ENCODE data around the gene ZBTB25. TPM values are rescaled to one million over a fixed set of nuclear protein-coding genes. Genes with fewer than 3 reads are reported as not detected.

The ZBTB25 gene
- total and polyA plus RNA-seq, 4 experiments from 2014 or later: 34.0 to 87.5 (median 60.4) TPM

- peaks cover 6% of the 10 kb centered on the region for H3K36me3 ChIP-seq (ENCODE audit: insufficient read depth, low read length)
- peak overlapping the region in 1 of 8 donors; percentile 8 for H3K4me3 Mint-ChIP-seq
- H3K9me3 Mint-ChIP-seq: no peaks in the 10 kb centered on the region
- ChIA-PET POLR2A (ENCODE audit: partially characterized antibody) (interaction anchor here (0.6 to 1.9 kb wide), 5 partner anchors 10 to 26 kb away, joined by 3 to 13 read pairs (median 3); partner anchors contain the start of genes HSPA2 and ZBTB1), CTCF (ENCODE audit: partially characterized antibody) (interaction anchor here (1.0 to 3.3 kb wide), 7 partner anchors 12 to 85 kb away, joined by 3 to 16 read pairs (median 6); partner anchors contain the start of gene ZBTB25)
- peak overlapping the region in 1 of 2 donors; percentile 14 for H3K4me3 ChIP-seq (ENCODE audit: low read length in 2 of 2)
- peaks cover 77% of the 10 kb centered on the region for H3K4me1 ChIP-seq (ENCODE audit: insufficient read depth, low read length)
- no peaks in the 10 kb centered on the region for H3K9me3 ChIP-seq (ENCODE audit: control insufficient read depth in 1 of 2, low read length in 2 of 2)
- H3K27me3 ChIP-seq (ENCODE audit: insufficient read depth, low read length): no peaks in the 10 kb centered on the region
- no peaks in the 10 kb centered on the region for H3K27me3 Mint-ChIP-seq
- peaks cover 0 to 16% of the 10 kb centered on the region in 2 donors for H3K36me3 Mint-ChIP-seq
- intact Hi-C loops (cut with micrococcal nuclease): no loop called here
- no peak for DNase-seq
- no peak overlapping the region for H3K27ac Mint-ChIP-seq
- peaks cover 57 to 85% (median 69%) of the 10 kb centered on the region in 4 donors for H3K4me1 Mint-ChIP-seq
- H3K27ac ChIP-seq (ENCODE audit: low read depth, low read length): no peak overlapping the region
These were observed 11.4 kb upstream of the ZBTB25 start for GRCh38 chr14:64515053-64515452.

GRCh38 chr14:64513271-64513670 lies 9.6 kb upstream of the ZBTB25 start:
- Histone ChIP-seq H3K4me3 (ENCODE audit: low read length in 2 of 2) (no peak overlapping the region), H3K36me3 (ENCODE audit: insufficient read depth, low read length) (peaks cover 6% of the 10 kb centered on the region), H3K4me1 (ENCODE audit: insufficient read depth, low read length) (peaks cover 90% of the 10 kb centered on the region), H3K9me3 (ENCODE audit: control insufficient read depth in 1 of 2, low read length in 2 of 2) (no peaks in the 10 kb centered on the region), H3K27ac (ENCODE audit: low read depth, low read length) (no peak overlapping the region), H3K27me3 (ENCODE audit: insufficient read depth, low read length) (no peaks in the 10 kb centered on the region)
- H3K9me3 Mint-ChIP-seq: no peaks in the 10 kb centered on the region
- peaks cover 0 to 14% of the 10 kb centered on the region in 2 donors for H3K36me3 Mint-ChIP-seq
- intact Hi-C loops (cut with micrococcal nuclease): no loop called here
- CTCF ChIA-PET (ENCODE audit: partially characterized antibody): interaction anchor here (0.6 to 5.6 kb wide), 5 partner anchors 17 to 169 kb away, joined by 3 to 109 read pairs (median 3); partner anchors contain the start of gene HSPA2
- H3K4me1 Mint-ChIP-seq: peaks cover 67 to 93% (median 80%) of the 10 kb centered on the region in 4 donors
- H3K4me3 Mint-ChIP-seq: no peak overlapping the region
- DNase-seq: no peak
- POLR2A ChIA-PET (ENCODE audit: partially characterized antibody): interaction anchor here (0.6 to 4.0 kb wide), 2 partner anchors 9 to 12 kb away, joined by 3 to 44 read pairs; partner anchors contain the start of gene ZBTB1
- peak overlapping the region in 1 of 7 donors; percentile 49 for H3K27ac Mint-ChIP-seq
- no peaks in the 10 kb centered on the region for H3K27me3 Mint-ChIP-seq

- no peaks in the 10 kb centered on the region for H3K27me3 ChIP-seq (ENCODE audit: insufficient read depth, low read length)
- no peaks in the 10 kb centered on the region for H3K9me3 Mint-ChIP-seq
- H3K27ac Mint-ChIP-seq: peak overlapping the region; percentile 54 to 94 (median 88)
- ChIA-PET POLR2A (ENCODE audit: partially characterized antibody) (interaction anchor here (0.8 to 12.6 kb wide), 9 partner anchors 9 to 173 kb away, joined by 3 to 318 read pairs (median 3); partner anchors contain the start of gene MTHFD1), CTCF (ENCODE audit: partially characterized antibody) (interaction anchor here (0.6 to 6.0 kb wide), 20 partner anchors 9 to 381 kb away, joined by 3 to 109 read pairs (median 10); partner anchors contain the start of genes HSPA2 and MTHFD1)
- H3K27me3 Mint-ChIP-seq: no peaks in the 10 kb centered on the region
- DNase-seq: peak; percentile 65 to 72 (median 69)
- intact Hi-C loops (cut with micrococcal nuclease): loop anchor here (1.0 to 2.0 kb wide), 6 partner anchors 8 to 167 kb away; partner anchors contain the start of gene ZBTB25
- peaks cover 92% of the 10 kb centered on the region for H3K4me1 ChIP-seq (ENCODE audit: insufficient read depth, low read length)
- H3K4me3 Mint-ChIP-seq: peak overlapping the region in 7 of 8 donors; percentile 12 to 93 (median 65)
- peaks cover 62 to 93% (median 81%) of the 10 kb centered on the region in 4 donors for H3K4me1 Mint-ChIP-seq
- no peaks in the 10 kb centered on the region for H3K9me3 ChIP-seq (ENCODE audit: control insufficient read depth in 1 of 2, low read length in 2 of 2)
- no peak overlapping the region for H3K4me3 ChIP-seq (ENCODE audit: low read length in 2 of 2)
- H3K36me3 Mint-ChIP-seq: peaks cover 0 to 17% of the 10 kb centered on the region in 2 donors
- H3K36me3 ChIP-seq (ENCODE audit: insufficient read depth, low read length): peaks cover 6% of the 10 kb centered on the region
- peak overlapping the region; percentile 59 for H3K27ac ChIP-seq (ENCODE audit: low read depth, low read length)
These were observed 7.4 kb upstream of the ZBTB25 start for GRCh38 chr14:64510825-64511671.

GRCh38 chr14:64509036-64509435 lies 5.4 kb upstream of the ZBTB25 start:
- Histone ChIP-seq H3K9me3 (ENCODE audit: control insufficient read depth in 1 of 2, low read length in 2 of 2) (no peaks in the 10 kb centered on the region), H3K36me3 (ENCODE audit: insufficient read depth, low read length) (peaks cover 6% of the 10 kb centered on the region), H3K4me1 (ENCODE audit: insufficient read depth, low read length) (peaks cover 74% of the 10 kb centered on the region), H3K4me3 (ENCODE audit: low read length in 2 of 2) (peak overlapping the region in 1 of 2 donors; percentile 13), H3K27ac (ENCODE audit: low read depth, low read length) (peak overlapping the region; percentile 47), H3K27me3 (ENCODE audit: insufficient read depth, low read length) (no peaks in the 10 kb centered on the region)
- no peak for DNase-seq
- ChIA-PET POLR2A (ENCODE audit: partially characterized antibody) (interaction anchor here (1.0 to 12.6 kb wide), 6 partner anchors 7 to 867 kb away, joined by 3 to 318 read pairs (median 6); partner anchors contain the start of gene WDR89), CTCF (ENCODE audit: partially characterized antibody) (interaction anchor here (0.8 to 6.0 kb wide), 13 partner anchors 7 to 205 kb away, joined by 3 to 109 read pairs (median 14); no protein-coding TSS in a partner anchor)
- Mint-ChIP-seq H3K4me1 (peaks cover 57 to 87% (median 71%) of the 10 kb centered on the region in 4 donors), H3K27ac (peak overlapping the region; percentile 54 to 88 (median 82)), H3K4me3 (peak overlapping the region; percentile 33 to 93 (median 70)), H3K27me3 (no peaks in the 10 kb centered on the region), H3K9me3 (no peaks in the 10 kb centered on the region), H3K36me3 (peaks cover 0 to 26% of the 10 kb centered on the region in 2 donors)
- intact Hi-C loops (cut with micrococcal nuclease): no loop called here

- CTCF ChIA-PET (ENCODE audit: partially characterized antibody): interaction anchor here (1.0 to 6.0 kb wide), 6 partner anchors 11 to 120 kb away, joined by 3 to 109 read pairs (median 18); no protein-coding TSS in a partner anchor
- no peak for DNase-seq
- Mint-ChIP-seq H3K27me3 (peaks cover 0 to 2% of the 10 kb centered on the region in 2 donors), H3K9me3 (peaks cover 0 to 3% (median 0%) of the 10 kb centered on the region in 8 donors), H3K4me1 (peaks cover 53 to 84% (median 65%) of the 10 kb centered on the region in 4 donors), H3K27ac (peak overlapping the region; percentile 81 to 100 (median 94)), H3K4me3 (peak overlapping the region; percentile 86 to 100 (median 92)), H3K36me3 (peaks cover 0 to 27% of the 10 kb centered on the region in 2 donors)
- H3K36me3 ChIP-seq (ENCODE audit: insufficient read depth, low read length): peaks cover 6% of the 10 kb centered on the region
- peak overlapping the region in 1 of 2 donors; percentile 13 for H3K4me3 ChIP-seq (ENCODE audit: low read length in 2 of 2)
- POLR2A ChIA-PET (ENCODE audit: partially characterized antibody): interaction anchor here (0.6 to 12.6 kb wide), 3 partner anchors 20 to 78 kb away, joined by 3 to 318 read pairs (median 3); no protein-coding TSS in a partner anchor
- H3K4me1 ChIP-seq (ENCODE audit: insufficient read depth, low read length): peaks cover 69% of the 10 kb centered on the region
- intact Hi-C loops (cut with micrococcal nuclease): no loop called here
- no peaks in the 10 kb centered on the region for H3K27me3 ChIP-seq (ENCODE audit: insufficient read depth, low read length)
- no peaks in the 10 kb centered on the region for H3K9me3 ChIP-seq (ENCODE audit: control insufficient read depth in 1 of 2, low read length in 2 of 2)
- H3K27ac ChIP-seq (ENCODE audit: low read depth, low read length): peak overlapping the region; percentile 100
These were observed 4.7 kb upstream of the ZBTB25 start for GRCh38 chr14:64508215-64508776.

GRCh38 chr14:64507376-64508156 lies 3.9 kb upstream of the ZBTB25 start:
- peak overlapping the region; percentile 100 for H3K27ac ChIP-seq (ENCODE audit: low read depth, low read length)
- H3K27me3 ChIP-seq (ENCODE audit: insufficient read depth, low read length): no peaks in the 10 kb centered on the region
- Mint-ChIP-seq H3K27me3 (peaks cover 0 to 2% of the 10 kb centered on the region in 2 donors), H3K4me1 (peaks cover 50 to 82% (median 59%) of the 10 kb centered on the region in 4 donors), H3K9me3 (peaks cover 0 to 3% (median 0%) of the 10 kb centered on the region in 8 donors), H3K36me3 (peaks cover 0 to 29% of the 10 kb centered on the region in 2 donors), H3K27ac (peak overlapping the region; percentile 81 to 100 (median 99)), H3K4me3 (peak overlapping the region; percentile 86 to 100 (median 92))
- ChIA-PET POLR2A (ENCODE audit: partially characterized antibody) (interaction anchor here (0.6 to 12.6 kb wide), 3 partner anchors 20 to 78 kb away, joined by 3 to 318 read pairs (median 3); no protein-coding TSS in a partner anchor), CTCF (ENCODE audit: partially characterized antibody) (interaction anchor here (1.0 to 6.0 kb wide), 4 partner anchors 13 to 120 kb away, joined by 3 to 109 read pairs (median 50); no protein-coding TSS in a partner anchor)
- DNase-seq: peak in 1 of 5 donors; percentile 53
- intact Hi-C loops (cut with micrococcal nuclease): no loop called here
- H3K4me3 ChIP-seq (ENCODE audit: low read length in 2 of 2): peak overlapping the region in 1 of 2 donors; percentile 87
- peaks cover 62% of the 10 kb centered on the region for H3K4me1 ChIP-seq (ENCODE audit: insufficient read depth, low read length)
- H3K9me3 ChIP-seq (ENCODE audit: control insufficient read depth in 1 of 2, low read length in 2 of 2): no peaks in the 10 kb centered on the region
- H3K36me3 ChIP-seq (ENCODE audit: insufficient read depth, low read length): peaks cover 6% of the 10 kb centered on the region
